GM19397 (cell line): ENCODE results near the gene OR52K2.
"Not testable (repeated sequence)": the region's sequence is repeated elsewhere in the genome, so short reads cannot be mapped to it uniquely, and the experiment has no call there.

Experiments used
- ATAC-seq: cut with Tn5 transposase; IDR thresholded peaks from one replicate; pipeline ENCODE4 v1.9.1; 2021; ENCODE audit warnings: mild to moderate bottlenecking, moderate library complexity; ENCODE audit not compliant: unreplicated experiment

Gene OR52K2

GRCh38 chr11:4448995-4449394, at the start of gene OR52K2:
Gene OR52K2, plus strand, starts transcription at chr11:4449295. Its CDS starts 45 bp downstream, at chr11:4449340.
- ATAC-seq, result no peak

- not testable (repeated sequence) for ATAC-seq
Observed at GRCh38 chr11:4406206-4406605, 42.9 kb upstream of the OR52K2 start.

DNA sequence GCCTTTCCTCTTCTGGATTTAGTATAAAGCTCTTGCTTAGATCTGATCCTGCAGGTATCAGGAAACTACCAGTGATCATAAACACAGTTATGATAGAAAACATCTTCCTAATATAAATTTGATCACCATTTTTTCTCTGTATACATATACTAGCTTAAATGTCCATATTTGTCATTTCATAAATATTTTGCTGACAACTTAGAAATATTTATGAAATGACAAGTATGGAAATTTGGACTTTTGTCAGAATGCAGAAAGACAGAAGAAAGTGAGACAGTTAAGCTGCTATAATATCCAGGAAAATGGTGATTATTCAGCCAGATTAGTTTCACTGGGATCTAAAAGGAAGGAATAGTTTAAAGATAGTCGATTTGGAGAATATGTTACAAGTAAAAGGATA, 32.8 kb upstream of the OR52K2 start:
- ATAC-seq, result no peak

GRCh38 chr11:4416816-4417215, 32.3 kb upstream of the OR52K2 start:
- ATAC-seq, result no peak

GRCh38 chr11:4418403-4418802, 30.7 kb upstream of the OR52K2 start:
- ATAC-seq, result no peak

DNA sequence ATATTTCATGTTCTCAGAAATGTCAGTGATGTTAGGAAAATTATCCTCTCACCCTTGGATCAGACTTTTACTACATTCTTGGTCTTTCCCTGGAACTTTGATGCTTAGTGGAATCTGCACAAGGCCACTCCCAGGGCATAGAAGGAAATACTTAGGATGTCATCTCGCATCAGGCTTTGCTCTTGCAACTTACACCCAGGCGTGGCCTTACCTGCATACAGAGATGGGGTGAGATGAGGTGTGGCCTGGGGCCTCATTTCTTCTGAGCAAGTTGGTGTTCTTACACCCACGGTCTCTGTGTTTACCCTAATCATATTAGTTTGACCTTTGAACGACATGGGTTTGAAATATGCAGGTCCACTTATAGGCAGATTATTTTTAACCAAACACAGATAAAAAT, 19.0 kb upstream of the OR52K2 start:
- no peak for ATAC-seq

- ATAC-seq, result no peak
Observed at GRCh38 chr11:4433856-4434255, 15.2 kb upstream of the OR52K2 start.

- no peak for ATAC-seq
Observed at GRCh38 chr11:4436411-4436810, 12.7 kb upstream of the OR52K2 start.

DNA sequence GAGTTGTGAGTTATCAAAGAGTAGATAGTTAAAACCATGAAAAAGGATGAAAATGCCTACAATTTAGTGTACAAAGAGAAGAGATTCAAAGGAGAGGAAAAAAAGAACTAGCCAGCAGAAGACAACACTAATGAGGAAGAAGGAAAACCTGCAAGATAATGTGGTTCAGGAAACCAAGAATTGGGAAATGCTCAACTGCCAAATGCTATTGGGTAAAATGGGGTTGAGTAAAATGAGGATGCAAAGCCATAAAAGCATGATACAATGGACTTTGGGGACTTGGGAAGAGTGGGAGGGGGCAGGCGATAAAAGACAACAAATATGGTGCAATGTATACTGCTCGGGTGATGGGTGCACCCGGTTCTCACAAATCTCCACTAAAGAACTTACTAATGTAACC, 7.6 kb upstream of the OR52K2 start:
- no peak for ATAC-seq

- ATAC-seq, result no peak
Observed at GRCh38 chr11:4443232-4443891, 5.7 kb upstream of the OR52K2 start.

DNA sequence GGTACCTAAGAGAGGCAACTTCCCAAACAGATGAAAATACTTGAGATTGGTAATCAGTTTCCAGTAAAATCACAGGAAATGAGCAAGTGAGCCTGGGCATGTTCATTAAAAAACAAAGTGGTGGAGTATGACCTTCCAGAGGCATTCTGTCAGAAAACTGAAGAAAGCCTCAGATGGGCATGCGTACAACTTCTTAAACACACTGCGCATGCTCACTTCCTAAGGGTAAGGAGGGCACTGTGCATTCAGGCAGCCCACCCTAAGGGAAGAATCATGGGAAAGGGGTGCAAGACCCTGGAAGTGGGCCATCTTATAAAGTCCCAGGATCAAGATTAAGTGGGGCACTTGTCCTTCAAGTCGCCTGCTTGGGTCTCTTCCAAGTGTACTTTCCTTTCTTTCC, 4.0 kb downstream of the OR52K2 start:
- ATAC-seq, result no peak

- no peak for ATAC-seq
Observed at GRCh38 chr11:4454021-4454420, 4.9 kb downstream of the OR52K2 start.

DNA sequence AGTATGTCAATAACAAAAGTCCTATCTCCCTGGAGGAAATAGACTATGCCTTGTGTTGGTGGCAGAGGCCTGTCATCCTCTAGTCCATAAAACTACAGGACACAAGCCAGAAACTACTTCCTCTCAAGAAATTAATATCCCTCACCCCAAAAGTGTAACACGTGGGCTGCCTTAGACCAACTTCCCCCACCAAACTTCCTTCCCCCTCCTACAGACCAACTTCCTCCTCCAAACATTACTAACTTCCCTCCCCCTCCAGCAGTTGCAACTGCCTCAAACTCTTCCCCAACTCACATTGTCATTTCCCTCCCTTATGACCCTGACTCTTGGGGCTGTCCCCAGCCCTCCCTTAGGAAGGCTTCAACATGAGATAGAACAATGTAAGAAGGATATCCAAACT, 6.3 kb downstream of the OR52K2 start:
- no peak for ATAC-seq

- ATAC-seq, result peak; percentile 83
Observed at GRCh38 chr11:4459500-4459899, 10.4 kb downstream of the OR52K2 start.

- no peak for ATAC-seq
Observed at GRCh38 chr11:4460151-4460550, 11.1 kb downstream of the OR52K2 start.

DNA sequence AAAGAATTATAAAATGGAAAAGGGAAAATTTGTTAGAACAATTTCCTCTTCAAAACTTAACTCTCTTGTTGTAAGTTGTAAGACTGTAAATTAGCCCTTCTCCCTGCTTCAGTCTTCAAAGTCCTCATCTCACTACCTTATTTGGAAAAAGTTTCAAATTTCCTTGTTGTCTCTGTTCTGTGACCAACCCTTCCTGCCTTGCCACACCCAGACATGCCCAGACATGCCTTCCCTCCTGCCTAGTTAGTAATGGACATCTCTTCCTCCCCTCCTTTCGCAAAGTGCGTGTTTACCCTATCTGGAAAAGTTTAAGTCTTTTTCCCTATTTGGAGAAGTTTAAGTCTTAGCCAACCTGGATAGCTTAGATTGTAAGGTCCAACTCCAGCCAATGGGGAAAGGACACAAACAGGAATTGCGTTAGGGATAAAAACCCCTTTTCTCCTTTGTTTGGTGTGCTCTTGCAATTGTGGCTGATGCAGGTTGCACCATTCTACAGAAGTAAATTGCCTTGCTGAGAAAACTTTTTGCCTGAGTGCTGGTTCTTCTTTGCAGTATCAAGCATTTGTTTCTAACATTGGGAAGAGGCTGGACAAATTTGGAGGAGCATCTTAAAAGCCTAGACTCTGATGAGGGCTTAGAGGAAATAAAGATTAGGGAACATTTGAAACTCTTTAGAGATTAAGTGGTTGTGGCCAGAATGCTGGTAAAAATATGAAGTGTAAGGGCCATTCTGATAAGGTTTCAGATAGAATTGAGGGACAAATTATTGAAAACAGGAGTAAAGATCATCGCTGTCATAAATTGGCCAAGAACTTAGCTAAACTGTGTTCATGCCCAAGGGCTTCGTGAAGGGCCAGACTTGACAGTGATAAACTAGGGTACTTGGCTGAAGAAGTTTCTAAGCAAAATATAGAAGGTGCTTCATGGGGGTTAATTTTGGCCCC, 15.4 kb downstream of the OR52K2 start:
- ATAC-seq, result no peak

- no peak for ATAC-seq
Observed at GRCh38 chr11:4465407-4465806, 16.3 kb downstream of the OR52K2 start.

- ATAC-seq, result no peak
Observed at GRCh38 chr11:4466131-4466870, 17.2 kb downstream of the OR52K2 start.

DNA sequence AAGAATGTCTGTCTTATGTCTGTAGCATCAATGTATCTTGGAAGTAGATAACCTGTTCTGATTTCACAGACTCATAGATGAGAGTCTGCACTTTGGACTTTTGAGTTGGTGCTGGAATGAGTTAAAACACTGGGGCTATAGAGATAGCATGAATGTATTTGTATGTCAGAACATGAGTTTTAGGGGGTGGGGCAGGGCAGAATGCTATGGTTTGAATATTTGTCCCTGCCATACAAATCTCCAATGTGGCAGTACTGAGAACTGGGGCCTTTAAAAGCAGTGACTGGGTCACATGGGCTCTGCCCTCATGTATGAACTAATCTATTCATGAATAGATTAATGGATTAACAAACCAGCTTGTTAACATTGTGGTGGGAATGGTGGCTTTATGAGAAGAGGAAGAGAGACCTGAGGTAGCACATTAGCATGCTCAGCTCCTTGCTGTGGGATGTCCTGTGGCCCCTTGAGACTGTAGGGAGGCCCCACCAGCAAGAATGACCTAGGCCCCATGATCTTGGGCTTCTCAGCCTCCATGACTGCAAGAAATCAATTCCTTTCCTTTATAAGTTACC, 17.9 kb downstream of the OR52K2 start:
- no peak for ATAC-seq

DNA sequence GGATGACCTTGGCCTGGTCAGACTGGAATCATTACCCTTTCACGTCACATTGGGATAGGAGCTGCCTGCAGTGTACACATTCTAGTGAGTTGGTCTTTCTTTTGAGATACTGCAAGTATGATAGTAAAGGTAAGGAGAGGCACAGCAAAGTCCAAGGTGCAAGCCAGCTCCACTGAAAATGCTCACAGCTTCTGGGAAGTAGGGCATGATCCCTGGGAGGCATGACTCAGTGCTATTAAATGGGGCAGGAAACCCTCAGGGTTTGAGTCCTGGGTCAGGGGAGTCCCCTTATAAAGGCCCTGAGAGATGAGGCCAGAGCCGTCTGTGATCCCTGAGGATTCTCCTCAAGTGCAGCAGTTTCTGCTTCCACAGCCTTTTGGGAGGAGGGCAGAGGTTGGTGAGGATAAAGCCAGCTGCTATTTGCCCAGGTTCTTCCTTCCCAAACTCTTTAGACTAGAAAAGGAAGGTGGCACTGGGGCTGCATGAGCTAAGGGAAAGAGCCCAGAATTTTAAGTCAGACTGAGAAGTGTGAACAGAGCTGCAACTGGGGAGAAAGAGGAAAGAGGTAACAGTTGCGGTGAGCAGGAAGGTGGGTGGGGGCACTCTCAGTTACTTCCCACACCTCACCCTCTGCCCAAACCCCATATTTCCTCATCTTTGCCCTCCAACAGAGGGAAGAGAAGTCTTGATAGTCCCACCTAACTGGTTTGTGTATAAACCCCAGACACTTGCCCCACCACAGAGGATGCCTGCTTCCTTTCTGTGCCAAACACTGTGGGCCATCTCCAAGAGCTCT, 18.9 kb downstream of the OR52K2 start:
- no peak for ATAC-seq
